GM21529 (cell line): ENCODE data around the gene CDC42BPG.

Experiments
- ATAC-seq: cut with Tn5 transposase; IDR thresholded peaks from one replicate; pipeline ENCODE4 v1.9.1; 2021; ENCODE audit not compliant: unreplicated experiment

Gene CDC42BPG, protein sequence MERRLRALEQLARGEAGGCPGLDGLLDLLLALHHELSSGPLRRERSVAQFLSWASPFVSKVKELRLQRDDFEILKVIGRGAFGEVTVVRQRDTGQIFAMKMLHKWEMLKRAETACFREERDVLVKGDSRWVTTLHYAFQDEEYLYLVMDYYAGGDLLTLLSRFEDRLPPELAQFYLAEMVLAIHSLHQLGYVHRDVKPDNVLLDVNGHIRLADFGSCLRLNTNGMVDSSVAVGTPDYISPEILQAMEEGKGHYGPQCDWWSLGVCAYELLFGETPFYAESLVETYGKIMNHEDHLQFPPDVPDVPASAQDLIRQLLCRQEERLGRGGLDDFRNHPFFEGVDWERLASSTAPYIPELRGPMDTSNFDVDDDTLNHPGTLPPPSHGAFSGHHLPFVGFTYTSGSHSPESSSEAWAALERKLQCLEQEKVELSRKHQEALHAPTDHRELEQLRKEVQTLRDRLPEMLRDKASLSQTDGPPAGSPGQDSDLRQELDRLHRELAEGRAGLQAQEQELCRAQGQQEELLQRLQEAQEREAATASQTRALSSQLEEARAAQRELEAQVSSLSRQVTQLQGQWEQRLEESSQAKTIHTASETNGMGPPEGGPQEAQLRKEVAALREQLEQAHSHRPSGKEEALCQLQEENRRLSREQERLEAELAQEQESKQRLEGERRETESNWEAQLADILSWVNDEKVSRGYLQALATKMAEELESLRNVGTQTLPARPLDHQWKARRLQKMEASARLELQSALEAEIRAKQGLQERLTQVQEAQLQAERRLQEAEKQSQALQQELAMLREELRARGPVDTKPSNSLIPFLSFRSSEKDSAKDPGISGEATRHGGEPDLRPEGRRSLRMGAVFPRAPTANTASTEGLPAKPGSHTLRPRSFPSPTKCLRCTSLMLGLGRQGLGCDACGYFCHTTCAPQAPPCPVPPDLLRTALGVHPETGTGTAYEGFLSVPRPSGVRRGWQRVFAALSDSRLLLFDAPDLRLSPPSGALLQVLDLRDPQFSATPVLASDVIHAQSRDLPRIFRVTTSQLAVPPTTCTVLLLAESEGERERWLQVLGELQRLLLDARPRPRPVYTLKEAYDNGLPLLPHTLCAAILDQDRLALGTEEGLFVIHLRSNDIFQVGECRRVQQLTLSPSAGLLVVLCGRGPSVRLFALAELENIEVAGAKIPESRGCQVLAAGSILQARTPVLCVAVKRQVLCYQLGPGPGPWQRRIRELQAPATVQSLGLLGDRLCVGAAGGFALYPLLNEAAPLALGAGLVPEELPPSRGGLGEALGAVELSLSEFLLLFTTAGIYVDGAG (N-terminal part only)

DNA sequence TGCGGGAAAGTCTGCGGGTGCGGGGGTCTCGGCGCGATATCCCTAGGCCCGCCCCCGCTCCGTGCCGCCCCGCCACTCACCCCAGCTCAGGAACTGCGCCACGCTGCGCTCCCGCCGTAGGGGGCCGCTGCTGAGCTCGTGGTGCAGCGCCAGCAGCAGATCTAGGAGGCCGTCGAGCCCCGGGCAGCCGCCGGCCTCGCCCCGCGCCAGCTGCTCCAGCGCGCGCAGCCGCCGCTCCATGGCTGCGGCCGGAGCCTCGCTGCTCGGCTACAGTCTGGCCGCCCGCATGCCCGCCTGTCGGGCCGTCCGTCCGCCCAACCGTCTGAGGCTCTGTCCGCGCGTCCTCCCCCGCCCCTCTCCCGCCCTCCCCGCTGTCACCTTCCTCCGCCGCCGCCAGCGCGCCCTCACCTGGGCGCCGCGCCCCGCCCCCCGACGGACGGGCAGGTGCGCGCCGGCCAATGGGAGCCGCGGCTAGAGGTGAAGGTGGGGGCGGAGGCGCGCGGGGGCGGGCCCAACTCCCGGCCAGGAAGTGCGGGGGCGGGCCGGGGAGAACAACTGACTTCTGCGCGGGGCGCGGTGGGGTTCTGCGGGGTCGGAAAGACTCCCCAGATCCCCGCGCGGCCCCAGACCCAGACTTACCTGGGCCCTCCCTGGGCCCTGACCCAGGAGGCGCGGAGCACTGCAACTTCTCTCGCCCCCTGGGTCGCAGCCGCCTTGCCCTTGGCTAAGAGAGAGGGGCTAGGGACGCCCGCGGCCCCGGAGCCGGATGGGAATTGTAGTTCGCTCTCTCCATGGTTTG lies at the start of gene CDC42BPG:
Gene CDC42BPG, minus strand, starts transcription at position 324 of the 799 bp plus-strand sequence. Its CDS starts 84 bp downstream, at position 240.
- ATAC-seq, result no peak

DNA sequence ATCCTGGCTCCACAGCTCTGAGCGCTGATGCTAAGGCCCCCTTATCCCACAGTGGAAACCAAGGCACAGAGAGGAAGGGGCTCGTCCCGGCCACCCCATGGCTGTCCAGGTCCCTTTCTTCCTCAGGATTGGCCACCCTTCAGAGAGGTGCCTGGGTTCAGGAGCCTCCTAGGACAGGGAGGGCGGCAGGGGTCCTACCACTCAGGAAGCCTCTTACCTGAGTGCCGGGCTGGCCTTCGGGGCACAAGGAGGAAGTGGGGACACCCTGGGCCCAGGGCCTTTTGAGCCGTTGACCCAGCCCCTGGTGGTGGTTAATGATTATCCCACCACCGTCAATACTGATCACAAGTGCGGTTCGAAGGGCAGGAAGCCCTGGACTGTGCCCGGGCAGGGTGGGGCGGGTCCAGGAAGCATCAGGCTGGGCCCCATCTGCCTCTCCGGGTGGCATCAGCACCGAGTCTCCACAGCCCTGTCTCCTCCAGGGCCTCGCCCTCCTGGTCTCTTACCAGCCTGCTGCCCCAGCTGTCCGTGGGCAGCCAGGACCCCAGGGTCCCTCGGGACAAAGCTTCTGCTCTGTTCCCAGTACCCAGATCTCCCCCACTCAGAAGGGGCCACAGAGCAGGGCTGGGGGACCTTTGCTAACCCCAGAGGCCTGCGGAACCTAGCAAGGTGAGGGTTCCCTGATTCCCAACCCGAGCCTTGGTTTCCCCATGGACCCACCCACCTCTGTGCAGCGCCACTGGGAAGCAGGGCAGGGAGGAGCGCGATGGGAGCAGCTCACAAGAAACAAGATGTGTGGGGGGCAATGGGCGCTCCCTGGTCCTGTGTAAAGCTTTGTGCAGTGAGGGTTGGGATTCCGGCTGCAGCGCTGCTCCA lies 49.0 kb upstream of the CDC42BPG start:
- no peak for ATAC-seq

DNA sequence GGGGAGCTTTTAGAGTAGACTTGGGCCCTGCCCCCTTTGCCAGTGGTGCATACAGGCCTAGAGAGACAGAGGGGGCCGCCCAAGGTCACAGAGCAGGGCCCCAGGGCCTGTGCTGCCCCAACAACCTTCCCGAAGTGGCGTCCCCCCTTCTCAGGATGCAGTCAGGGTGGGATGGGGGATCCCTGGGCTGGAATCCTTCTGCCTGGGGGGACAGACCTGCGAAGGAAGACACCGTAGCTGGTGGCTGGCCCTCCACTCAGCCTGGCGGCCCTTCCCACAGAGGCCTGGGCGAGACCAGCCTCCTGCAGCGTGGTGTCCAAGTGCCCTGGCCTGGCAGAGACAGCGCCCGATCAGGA lies 48.4 kb upstream of the CDC42BPG start:
- ATAC-seq, result no peak

DNA sequence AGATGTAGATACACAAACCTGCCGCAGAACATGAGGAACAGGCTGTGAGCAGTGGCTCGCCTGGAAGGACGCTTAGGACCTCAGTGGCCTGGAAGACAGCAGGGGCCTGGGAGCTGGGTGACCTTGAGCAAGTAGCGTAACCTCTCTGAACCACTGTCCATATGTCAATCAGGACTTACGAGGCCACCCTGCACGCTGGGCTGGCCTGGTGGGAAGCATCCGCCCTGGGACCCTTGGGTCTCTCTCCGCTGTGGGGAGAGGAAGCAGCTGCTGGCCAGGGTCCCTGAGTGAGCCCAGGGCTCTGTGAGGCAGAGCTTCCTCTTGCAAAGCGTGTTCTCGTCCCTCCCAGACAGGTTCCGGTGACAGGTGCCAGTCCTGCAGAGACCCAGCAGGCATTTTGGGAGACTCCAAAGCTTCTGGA lies 48.0 kb upstream of the CDC42BPG start:
- ATAC-seq, result no peak

DNA sequence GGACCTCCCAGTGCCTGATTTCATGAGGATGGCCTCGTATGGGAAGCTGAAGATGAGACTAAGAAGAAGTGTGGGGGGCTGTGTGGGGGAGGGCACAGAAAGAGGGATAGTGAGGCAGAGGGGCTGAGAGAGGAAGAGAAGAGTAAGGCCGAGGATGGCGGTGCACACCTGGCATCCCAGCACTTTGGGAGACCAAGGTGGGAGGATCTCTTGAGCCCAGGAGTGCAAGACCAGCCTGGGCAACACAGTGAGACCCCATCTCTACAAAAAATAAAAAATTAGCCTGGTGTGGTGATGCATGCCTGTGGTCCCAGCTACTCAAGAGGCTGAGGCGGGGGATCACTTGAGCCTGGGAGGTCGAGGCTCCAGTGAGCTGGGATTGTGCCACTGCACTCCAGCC lies 47.4 kb upstream of the CDC42BPG start:
- no peak for ATAC-seq

DNA sequence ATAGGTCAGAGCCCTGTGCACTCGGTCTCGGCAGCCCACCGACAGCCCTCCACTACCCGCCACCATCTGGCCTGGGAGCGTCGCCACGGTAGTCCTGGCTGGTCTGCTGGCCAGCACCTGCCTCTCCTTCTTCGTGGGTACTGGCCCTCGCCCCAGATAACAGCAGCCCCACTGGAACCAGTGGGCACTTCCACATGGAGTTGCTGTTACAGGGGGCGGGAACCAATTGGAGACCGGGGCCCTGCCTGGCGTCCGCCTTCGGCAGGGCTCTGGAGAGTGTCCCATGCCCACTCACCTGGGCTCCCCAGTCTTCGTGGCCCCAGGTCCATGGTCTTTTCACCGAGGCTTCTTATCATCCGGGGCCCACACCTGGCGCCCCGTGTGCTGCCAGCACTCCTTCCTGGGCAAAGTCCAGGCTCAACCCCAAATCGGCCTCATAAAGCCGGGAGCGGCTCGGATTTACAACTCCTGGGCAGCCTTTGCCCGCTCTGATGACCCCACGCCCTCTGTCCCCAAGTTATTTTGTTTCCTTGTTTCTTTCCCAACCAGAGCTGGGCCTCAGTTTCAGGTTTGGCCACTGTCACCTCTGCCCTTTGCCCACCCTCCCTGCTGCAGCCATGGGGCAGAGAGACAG lies 46.9 kb upstream of the CDC42BPG start:
- no peak for ATAC-seq

DNA sequence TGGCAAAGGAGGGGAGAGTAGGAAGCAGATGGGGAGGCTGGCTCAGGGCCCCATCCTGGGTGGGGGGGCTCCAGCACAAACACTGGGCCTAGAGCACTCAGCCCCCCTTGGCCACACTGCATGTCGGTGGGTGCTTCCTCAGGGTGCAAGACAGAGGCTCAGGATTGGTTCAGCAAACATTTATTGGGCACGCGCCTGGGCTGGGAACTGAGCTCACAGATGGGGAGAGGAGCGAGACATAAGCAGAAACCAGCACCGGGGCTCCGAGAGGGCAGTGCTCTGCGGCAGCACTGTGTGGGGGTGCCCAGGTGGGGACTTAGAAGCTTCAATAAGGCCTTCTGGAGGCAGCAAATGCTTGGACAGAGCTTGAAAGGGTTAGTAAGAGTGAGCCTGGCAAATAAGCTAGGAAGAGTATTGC lies 46.1 kb upstream of the CDC42BPG start:
- ATAC-seq, result no peak

DNA sequence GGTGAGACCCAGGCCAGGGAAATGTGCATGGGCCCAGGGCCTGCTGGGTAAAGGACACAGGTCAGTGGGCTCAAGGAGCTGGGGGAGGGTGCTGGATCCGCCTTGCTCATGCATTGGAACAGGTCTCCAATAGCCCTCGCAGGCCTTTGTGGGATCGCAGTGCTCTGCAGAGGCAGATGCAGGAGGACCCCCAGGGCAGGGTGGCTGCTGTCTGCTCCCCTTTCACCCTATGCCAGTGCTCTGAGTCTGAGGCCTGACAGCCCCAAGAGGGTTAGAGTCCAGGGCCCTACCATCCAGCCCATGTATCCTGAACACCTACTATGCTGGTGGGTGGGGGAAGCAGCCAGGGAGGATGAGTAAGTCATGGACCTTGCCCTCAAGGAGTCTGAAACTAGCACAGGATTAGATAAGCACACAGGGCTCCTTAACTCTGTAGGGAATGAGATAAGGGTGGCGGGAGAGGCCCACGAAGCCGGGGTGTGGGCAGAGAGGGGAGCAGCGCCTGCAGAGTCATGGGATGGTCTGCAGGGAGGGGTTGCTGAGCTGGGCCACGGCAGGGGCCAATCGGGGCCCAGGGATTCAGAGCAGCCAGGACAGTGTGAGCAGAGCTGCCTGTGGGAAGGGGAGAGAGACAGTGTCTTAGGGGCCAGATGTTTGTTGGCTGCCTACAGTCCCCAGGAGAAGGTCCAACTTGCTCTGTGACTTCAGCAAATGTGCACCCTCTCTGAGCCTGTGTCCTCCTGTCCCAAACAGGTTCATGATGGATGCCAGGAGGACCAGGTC lies 44.5 kb upstream of the CDC42BPG start:
- no peak for ATAC-seq

DNA sequence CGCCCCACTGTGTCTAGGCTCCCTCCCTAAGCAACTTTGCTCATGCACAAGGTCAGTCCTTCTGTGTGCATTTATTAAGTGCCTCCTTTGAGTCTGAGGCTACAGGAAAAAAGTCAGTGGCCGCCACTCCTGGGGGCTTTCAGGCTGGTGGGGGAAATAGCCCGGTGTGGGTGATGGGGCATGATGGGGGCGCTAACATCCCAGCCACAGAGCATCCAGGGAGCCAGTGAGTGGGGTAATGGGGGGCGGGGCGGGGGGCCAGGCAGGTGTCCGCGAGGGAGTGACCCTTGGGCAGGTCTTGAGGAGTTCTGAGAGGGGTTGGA lies 43.9 kb upstream of the CDC42BPG start:
- ATAC-seq, result no peak

DNA sequence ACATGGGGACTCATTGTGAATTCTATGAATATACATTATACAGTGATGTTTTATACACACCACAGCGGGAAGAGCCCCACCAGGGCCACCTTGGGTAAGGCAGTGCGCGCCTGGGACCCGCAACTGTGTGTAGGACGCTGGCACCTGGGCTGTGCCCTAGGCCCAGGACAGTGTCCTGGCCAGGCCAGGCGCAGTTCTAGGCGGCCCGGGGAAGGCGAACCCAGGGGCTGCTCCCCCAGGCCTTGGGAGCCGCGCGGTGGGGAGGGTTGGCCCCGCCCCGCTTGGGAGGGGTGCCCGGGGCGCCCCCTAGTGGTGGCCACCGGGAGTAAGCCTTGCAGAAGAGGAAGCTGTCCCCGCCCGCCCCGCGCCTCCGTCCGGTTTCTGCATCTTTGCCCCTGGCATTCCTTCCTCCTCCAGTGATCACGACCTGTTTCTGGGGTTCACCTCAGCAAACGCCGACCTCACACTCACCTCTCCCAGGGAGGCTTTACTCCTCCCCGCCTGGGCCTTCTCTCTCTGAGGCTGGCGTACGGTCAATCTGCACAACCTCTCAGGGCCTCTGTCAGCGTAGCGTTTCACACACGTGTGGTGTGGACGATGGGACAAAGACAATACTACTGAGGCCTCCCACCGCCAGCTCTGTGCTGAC lies 43.4 kb upstream of the CDC42BPG start:
- ATAC-seq, result peak; percentile 78

DNA sequence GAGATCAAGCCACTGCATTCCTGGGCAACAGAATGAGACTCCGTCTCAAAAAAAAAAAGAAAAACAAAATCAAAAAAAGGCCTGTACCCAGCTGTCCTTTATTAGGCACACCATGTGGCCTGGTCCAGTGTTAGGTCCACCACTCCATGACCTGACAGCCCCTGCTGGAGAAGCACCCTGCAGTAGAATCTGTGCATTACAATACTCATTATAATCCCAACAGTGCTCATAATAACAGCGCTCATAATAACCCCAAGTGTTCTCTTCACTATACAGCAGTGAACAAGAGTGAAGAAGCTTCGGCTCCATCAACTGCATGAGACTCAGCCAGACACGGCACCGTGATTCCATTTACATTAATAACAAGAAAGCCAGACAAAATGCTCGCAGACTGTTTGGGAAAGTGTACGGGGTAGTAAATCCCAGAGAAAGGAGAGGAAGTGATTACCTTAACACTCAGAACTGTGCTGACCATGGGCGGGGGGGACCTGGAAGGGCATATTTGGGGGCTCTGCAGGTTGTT lies 42.8 kb upstream of the CDC42BPG start:
- peak; percentile 2 for ATAC-seq

DNA sequence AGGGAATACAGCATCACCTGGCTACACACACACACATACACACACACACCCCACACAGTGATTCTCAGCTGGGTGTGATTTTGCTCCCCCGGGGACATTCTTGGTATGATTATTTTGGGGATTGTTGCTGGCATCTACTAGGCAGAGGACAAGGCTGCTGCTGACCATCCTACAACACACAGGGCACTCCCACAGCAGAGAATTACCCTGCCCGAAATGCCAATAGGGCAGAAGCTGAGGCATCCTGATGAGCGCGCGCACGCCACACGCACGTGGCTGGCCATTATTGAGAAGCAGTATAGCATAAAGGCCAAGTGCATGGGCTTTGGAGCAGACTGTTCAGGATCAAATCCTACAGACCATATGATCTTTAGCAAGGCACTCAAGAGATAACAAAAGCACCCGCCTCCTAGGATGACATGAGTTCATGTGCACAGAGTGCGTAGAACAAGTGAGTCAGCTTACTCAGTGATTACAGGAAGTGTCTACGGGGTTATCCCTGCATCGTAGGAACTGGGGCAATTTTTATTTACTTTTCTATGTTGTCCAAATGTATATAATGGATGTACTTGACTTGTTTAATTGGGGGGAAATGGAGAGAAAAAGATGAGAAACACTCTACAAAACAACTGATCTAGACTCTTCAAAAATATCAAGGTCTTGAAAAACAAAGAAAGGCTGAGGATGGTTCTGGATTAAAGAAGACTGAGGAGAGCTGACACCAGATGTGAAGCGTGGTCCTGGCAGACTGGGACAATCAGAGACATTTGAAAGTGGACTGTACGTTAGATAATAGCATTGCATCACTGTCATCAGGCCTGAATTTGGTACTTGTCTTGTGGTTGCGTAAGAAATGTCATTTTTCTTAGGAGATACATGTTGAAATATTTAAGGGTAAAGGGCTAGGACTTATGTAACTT lies 41.2 kb upstream of the CDC42BPG start:
- no peak for ATAC-seq

DNA sequence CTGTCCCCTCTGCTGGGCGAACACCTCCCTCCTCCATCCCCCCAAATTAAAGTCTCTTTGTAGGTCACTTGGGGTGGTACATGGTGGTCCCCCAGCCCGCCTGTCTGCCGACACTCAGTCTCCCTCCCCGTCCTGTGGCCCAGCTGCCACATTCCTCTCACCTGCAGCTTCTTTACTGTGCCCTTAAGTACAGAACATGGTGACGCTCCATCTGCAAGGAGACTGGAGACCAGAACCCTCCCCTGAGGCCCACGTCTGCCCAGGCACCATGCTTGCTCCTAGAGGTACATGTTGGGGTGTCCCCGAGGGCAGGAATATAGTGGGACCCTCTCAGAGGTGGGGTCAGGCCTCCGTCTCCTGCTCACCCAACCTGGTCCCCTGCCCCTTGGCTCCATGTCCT lies 39.6 kb upstream of the CDC42BPG start:
- ATAC-seq, result no peak

DNA sequence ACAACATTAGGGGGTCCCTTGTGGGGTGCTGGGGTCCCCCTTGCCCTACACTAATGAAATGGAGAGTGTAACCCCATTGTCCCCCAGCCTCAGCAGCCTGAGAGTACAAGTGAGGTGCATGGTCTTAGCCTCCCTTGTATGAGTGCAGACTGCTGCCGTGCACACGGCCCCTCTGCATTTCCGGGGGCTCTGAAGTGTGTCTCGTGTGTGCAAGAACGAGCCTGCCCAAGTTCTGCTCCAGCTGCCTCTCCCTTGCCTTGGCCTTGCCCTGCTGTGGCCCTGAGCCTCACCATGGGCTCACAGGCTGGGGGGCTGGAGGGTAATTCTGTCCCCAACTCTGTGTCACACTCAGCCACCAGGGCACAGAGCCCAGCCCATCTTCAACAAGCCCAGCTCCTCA lies 39.1 kb upstream of the CDC42BPG start:
- no peak for ATAC-seq

DNA sequence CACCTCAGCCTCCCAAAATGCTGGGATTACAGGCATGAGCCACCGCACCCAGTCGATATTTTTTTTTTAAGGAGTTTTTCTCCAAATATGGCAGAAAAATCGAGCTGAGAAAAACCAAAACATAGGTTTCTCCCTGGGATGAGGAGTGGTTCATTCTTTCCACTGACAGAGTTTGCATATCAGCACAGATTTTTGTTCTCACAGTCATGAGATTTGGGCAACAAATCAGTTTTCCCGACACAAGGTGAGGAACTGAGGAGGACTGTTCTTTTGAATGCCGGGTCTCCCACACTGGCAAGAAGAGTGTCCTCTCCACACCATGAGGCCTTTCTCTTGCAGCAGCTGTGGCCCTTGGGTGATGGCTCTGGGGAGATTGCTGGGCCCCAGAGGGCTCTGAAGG lies 37.8 kb upstream of the CDC42BPG start:
- no peak for ATAC-seq

DNA sequence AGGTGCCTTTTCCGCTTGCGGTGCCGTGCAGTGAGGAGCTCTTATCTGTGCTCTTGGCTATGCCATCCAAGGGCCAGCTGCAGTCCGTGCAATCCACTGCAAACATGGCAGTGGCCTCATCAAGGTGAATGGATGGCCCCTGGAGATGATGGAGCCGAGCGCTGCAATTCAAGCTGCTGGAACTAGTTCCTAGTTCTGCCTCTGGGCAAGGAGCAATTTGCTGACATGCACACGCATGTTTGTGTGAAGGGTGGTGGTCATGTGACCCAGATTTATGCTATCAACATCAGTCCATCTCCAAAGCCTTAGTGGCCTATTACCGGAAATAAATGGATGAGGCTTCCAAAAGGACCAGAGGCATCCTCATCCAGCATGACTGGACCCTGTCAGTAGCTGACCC lies 37.0 kb upstream of the CDC42BPG start:
- no peak for ATAC-seq
